ENCODE data around the gene GZMH.
"Not testable (repeated sequence)": the region's sequence is repeated elsewhere in the genome, so short reads cannot be mapped to it uniquely, and the experiment has no call there.

The GZMH gene, protein sequence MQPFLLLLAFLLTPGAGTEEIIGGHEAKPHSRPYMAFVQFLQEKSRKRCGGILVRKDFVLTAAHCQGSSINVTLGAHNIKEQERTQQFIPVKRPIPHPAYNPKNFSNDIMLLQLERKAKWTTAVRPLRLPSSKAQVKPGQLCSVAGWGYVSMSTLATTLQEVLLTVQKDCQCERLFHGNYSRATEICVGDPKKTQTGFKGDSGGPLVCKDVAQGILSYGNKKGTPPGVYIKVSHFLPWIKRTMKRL

DNA sequence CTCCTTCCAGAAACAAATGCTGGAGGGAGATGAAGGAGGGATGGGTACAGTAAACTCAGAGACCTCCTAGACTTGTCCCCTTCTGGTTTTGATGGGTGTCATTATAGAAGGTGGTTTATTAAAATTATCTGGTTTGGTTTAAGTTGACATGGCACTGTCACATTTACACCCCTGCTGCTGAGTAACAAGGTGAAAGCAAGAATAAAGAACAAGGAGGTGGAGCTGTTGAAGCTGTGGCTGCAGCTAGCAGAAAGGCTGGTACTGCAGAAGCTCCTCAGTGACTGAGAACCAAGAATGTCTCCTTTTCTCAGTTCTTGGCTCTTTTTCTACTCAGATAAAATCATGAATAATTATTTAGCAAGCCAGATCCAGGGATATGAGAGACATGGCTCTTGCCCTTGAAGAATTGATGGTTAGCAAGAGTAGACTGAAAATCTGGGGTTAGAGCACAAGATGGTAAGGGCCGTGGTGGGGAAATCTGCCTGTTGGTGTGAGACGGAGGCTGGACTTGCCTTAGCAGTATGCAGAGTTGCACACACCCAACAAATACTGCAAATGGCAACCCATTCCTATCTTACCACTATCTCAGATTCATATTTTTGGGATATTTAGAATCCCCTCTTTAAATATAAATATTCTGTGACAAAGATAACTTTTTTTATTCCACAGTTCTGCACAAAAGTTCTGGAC lies at the start of gene GZMH:
GZMH (minus strand) TSS at position 31 of the 690 bp plus-strand sequence. CDS start 72 bp downstream, outside the sequence.
- no peak for DNase-seq (ENCODE audit: low read depth)

DNA sequence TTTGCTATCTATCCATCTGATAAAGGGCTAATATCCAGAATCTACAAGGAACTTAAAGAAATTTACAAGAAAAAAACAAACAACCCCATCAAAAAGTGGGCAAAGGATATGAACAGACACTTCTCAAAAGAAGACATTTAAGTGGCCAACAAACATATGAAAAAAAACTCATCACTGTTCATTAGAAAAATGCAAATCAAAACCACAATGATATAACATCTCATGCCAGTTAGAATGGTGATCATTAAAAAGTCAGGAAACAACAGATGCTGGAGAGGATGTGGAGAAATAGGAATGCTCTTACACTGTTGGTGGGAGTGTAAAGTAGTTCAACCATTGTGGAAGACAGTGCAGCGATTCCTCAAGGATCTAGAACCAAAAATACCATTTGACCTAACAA lies 38.9 kb upstream of the GZMH start:
- not testable (repeated sequence) for DNase-seq (ENCODE audit: low read depth)

DNA sequence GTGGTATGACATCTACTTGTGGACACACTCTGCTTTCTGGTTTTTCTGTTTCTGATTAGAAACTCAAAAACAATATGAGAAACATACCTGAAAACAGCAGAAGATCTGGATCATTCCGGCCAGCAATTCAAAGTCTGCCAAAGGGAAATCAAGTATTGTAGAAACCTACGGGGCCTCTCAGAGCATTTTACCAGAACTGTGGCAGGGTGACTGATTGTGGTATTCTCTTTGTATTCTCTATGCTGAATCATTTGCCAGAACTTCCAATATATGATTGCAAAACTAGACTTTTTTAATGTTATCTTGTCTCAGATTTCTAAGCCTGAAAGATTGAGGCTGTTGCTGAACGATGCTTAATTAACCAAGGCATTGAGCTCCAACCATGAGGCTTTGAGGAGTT lies 30.4 kb upstream of the GZMH start:
- no peak for DNase-seq (ENCODE audit: low read depth)

DNA sequence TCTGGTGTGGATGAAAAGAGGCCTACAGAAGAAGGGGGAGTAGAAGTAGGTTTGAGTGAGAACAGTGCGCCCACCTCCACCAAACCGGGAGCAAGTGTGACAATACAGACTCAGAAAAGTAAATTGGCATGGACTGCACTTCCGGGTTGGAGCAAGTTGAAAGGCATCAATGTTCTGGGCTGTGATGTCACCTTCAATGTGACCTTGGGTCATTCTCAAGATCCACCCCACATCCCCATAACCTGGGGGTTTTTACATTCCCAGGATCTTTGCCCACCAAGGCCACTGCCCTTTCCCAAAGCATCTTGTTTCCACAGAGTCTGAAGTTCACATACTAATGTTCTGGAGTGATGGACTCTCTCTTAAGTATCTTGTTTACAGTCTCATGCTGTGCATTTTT lies 29.8 kb upstream of the GZMH start:
- no peak for DNase-seq (ENCODE audit: low read depth)

DNA sequence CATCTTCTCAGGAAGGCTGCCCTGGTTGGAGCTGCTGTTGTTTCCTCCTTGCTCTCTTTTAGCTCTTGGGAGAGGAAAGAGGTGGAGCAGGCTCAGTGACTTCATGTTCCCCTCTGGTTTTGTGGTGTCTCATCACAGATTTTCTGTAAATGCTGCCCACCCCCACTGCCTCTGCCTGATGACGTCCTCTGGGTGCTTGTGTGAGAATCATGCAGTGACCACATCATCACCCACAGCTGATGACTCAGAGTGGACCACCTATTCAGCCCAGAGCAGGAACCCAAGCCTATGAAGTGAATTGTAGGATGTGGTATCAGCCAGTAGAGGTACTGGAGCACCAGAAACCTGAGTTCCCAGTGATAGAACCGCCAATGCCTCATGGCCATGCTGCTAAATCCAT lies 24.7 kb upstream of the GZMH start, which contains the start of gene GZMB:
GZMB (minus strand) TSS at position 33 of the 400 bp plus-strand sequence; CDS start at position 3, 30 bp downstream.
- DNase-seq (ENCODE audit: low read depth): peak; percentile 38

DNA sequence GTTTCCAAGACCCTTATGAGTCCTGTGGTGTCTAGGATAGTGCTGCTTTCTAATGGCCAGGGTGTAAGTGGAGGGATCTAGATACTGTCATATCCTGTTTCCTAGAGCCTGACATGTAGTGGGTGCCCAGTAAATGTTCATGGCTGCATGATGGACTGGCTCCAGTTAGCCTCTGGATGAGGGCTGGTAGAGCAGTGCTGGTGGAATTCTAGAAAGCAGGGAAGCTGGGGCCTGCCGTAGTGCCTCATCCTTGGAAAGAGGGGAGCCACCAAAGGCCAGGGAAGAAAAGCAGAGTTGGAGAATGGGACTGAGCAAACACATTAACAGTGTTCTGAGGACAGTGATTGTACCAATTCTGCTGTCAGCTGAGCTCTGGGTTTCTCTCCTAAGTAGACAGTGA lies 23.9 kb upstream of the GZMH start:
- DNase-seq (ENCODE audit: low read depth): no peak

DNA sequence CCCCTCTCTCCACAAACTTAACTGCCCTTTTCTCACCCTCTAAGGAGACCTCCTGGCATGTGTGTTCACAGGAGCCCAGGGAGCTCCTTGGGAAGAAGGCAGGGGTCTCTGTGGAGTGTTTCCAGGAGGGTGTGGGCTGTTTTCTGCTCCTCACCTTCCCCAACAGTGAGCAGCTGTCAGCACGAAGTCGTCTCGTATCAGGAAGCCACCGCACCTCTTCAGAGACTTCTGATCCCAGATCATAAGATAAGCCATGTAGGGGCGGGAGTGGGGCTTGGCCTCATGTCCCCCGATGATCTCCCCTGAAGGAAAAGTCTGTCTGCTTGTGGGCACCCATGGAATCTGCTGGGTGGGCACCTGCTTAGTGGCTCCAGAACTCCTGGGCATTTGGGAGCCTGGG lies 23.3 kb upstream of the GZMH start:
- no peak for DNase-seq (ENCODE audit: low read depth)

DNA sequence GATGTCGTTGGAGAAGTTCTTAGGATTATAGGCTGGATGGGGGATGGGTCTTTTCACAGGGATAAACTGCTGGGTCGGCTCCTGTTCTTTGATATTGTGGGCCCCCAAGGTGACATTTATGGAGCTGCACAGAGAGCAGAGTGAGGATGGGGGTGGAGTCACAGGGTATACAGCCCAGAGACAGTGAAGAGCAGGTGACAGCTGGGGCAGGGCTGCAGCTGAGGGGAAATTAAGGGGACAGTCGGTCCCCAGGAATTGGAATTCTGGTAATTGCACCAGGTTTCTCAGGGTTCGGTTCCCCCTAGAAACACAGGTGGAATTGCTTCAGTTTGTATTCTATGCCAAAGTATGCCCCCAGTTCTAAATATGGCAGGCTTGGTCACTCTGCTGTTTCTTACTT lies 22.9 kb upstream of the GZMH start:
- no peak for DNase-seq (ENCODE audit: low read depth)

DNA sequence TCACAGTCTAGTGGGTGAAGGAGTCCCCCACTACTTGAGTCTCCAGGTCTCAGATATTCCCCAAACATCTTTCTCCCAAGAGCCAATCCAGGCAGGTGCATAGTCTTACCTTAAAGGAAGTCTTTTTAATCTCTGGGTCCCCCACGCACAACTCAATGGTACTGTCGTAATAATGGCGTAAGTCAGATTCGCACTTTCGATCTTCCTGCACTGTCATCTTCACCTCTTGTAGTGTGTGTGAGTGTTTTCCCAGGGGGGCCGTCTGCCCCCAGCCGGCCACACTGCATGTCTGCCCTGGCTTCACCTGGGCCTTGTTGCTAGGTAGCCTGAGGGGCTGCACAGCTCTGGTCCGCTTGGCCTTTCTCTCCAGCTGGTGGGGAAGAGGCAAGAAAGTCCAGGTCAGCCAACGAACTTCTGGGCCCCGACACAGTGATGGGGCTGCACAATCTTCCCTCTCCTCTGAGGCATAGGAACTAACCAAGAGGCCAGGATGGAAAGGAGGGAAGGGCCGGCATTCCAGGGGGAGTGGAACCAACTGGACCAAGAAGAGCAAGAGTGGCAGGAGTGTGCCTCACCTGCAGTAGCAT lies 22.4 kb upstream of the GZMH start:
- no peak for DNase-seq (ENCODE audit: low read depth)

DNA sequence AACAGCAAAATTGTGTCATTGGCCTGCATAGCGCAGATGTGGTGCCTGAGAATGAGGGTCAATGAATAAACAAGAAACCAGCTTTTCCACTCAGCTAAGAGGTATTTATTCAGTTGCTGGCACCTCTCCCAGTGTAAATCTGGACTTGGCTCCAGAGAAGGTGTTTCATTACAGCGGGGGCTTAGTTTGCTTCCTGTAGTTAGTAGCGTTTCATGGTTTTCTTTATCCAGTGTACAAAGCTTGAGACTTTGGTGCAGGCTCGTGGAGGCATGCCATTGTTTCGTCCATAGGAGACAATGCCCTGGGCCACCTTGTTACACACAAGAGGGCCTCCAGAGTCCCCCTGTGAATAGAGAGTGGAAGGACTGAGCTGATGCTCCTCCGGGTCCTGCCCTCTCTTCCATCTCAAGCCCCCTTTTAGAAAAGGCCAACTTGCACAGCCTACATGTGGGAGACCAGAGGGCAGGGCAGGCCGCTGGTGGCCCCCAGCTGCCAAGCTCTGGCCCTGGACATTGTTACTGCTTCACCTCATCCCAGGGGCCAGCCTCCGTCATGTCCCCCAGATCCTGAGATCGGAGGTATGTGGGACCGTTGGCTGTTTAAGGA lies 21.5 kb upstream of the GZMH start:
- no peak for DNase-seq (ENCODE audit: low read depth)

DNA sequence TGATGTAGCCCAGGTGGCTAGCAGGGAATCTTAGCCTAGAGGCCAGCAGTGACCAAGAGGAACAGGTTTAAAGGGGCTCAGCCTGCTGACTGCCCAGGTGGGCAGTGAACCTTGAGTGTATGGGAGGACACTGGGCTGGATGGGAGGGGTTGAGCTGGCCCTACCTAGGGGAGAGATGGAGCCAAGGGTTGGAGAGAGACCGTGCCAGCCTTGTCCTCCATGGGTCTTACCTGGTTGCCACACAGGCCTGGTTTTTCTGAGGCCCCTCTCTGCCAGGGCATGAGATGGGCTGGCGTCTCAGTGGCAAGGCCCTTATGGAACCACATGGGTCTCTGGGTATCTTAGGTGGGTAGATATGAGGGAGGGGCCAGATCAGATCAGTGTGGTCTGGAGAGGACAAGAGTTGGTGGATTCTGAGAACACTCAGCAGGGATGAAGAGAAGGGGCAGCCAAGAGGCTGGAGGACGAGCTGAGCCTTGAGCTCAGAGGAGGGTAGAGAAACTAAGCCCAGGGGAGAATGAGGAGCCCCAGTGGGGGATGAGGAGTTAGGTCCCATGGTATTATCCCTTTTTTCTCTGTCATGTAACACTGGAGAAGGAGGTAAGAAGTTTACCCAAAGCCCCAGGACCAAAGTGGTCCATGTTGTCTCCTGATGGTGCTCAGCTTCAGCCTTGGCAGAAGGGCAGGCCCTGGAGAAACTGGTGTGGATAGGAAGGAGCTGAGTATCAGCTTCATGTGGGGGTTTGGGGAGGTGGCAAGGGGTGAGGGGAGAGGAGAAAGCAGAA lies 20.8 kb upstream of the GZMH start:
- DNase-seq (ENCODE audit: low read depth): no peak

DNA sequence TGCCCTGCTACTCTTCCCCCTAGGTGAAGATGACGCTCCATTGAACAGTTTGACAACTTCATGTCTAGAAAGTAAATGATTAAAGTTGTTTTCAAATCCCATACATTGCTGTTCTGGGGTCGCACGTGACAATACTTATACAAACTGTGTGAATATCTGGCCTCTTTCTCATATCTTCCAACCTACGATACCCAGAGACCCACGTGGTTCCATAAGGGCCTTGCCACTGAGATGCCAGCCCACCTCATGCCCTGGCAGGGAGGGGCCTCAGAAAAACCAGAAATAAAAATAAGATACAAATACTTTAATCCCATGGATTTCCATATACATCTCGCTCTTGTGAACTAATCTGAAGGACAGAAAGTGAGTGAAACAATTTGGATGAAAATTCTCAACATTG lies 20.0 kb upstream of the GZMH start:
- DNase-seq (ENCODE audit: low read depth): no peak

DNA sequence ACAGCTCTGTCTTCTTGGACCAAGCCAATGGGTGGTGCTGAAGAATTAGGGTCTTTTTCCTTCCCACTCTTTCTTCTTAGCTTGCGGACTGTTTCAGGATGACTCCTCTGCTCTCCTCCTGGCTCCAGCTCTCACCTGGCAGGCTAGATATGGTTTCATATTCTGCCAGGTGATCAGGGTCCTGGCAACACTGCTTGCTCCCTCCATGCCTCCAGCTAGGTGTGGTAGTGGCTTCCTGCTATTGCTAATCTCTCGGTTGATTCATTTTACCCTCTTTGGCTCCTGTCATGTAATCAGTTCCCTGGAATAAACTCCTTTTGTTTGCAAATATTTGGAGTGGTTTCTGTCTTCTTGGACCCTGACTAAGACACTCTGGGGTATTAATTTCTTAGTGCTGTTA lies 4.3 kb upstream of the GZMH start:
- no peak for DNase-seq (ENCODE audit: low read depth)

DNA sequence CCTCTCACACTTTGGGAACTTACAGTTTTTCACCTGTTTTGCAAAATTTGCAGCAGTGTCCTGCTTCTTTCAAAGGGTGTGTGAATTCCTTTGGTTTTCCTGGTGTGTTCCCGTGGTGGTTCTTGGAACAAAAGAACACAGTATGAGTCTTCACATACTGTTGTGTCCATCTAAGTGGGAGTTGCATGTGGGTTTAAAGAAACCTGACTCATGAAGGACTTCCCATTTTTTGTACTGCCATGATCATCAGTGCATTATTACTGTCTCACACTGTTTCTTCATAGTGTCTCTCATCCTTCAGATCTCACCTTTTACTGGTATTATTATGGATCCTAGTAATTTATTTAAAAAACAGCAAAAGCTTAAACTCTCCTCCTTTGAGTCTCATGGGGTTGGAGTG lies 3.8 kb upstream of the GZMH start:
- DNase-seq (ENCODE audit: low read depth): no peak

DNA sequence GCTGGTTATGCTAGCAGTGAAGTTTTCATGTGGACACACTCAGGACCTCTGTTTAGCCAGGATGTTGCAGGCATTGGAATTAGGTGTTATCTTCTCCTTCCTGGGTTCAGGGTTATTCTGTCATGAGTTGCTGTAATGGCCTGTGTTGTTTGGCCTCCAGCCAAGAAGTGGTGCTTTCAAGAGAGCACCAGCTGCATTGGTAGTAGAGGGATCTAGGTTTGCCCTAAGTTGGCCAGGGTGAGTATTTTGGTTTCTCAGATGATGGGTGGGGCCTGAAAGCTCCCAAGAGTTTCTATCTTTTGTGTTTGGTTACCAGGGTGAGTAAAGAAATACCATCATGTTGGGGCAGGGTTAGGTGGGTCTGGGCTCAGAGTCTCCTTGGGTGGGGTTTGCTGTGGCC lies 2.7 kb upstream of the GZMH start:
- no peak for DNase-seq (ENCODE audit: low read depth)

DNA sequence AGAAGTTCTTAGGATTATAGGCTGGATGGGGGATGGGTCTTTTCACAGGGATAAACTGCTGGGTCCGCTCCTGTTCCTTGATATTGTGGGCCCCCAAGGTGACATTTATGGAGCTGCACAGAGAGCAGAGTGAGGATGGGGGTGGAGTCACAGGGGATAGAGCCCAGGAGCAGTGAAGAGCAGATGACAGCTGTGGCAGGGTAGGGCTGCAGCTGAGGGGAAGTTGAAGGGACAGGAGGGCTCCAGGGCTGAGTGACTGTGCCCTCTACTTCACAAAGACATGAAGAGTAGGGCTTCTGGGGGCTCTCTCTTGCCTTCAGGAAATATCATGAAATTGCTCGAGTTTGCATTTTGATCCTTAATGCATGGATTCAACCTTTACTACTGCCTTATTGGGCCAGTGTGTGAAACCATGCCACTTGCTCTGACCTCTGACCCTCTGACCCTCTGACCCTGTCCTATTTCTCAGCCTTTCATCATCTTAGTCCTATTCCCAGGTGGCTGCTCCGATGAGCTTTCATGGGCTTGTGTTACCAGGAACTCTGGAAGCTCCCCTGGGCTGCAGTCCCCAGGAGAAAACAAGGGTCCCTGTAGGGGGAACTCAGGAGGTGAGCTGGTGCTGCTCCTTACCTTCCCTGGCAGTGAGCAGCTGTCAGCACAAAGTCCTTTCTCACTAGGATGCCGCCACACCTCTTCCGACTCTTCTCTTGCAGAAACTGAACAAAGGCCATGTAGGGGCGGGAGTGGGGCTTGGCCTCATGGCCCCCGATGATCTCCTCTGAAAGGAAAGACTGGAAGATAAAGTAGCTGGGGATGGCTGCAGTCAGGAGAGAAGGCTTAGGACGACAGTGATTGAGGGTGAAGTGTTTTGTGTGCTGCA lies 1.6 kb downstream of the GZMH start:
- no peak for DNase-seq (ENCODE audit: low read depth)

DNA sequence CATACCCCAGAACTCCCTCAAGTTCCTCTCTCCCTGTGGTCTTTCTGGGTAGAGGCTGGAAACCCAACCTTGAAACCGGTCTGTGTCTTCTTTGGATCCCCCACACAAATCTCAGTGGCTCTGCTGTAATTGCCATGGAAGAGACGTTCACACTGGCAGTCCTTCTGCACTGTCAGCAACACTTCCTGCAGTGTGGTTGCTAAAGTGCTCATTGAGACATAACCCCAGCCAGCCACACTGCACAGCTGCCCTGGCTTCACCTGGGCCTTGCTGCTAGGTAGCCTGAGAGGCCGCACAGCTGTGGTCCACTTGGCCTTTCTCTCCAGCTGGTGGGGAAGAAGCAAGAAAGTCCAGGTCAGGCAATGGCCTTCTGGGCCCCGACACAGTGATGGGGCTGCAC lies 2.4 kb downstream of the GZMH start:
- DNase-seq (ENCODE audit: low read depth): no peak

DNA sequence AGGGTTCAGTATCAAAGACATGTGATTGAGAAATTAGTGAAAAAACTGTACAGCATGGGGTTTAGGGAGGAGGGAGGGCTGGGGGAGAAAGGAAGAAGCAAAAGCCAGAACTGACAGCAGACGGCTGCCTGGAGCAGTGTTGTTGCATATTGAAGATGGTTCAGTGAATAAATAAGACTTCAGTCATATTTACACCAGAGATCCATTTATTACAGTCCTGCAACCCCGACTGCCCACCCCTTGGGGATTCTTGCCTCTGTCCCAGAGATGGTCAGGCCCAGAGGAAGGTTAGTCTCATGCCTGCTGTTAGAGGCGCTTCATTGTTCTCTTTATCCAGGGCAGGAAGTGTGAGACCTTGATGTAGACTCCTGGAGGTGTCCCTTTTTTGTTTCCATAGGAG lies 3.2 kb downstream of the GZMH start:
- no peak for DNase-seq (ENCODE audit: low read depth)

DNA sequence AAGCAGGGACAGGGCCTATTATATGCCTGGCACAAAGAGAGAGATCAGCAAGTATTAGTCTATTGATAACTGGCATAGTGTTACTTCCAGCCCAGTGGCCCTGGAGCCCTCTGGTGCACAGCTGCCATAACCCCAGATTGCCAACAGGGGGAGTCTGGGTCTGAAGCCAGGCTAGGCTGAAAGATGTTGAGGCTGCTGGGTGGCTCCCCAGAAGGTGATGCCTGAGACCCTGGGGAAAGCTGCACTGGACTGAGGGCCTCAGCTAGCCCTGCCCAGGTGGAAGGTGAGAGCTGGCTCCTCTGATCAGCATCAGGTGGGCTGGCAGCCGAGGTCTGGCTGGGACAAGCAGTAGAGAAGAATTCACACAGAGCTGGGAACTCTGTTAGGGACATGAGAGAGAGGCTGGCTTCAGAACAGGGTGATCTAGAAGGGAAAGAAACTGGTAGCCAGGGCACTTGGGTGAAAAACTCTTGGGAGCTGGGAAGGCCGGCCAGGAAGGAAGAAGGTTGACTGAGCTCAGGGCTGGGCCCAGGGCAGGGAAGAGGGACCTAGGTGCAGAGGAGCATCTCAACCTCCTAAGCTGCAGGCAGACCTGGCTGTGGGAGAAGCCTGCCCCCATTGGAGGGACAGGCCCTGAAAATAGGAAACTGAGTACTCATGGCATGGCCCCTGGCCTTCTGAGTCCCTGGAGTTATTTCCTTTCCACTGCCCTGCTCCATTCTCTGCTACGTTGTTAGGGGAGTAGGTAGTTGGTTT lies 3.9 kb downstream of the GZMH start:
- DNase-seq (ENCODE audit: low read depth): peak; percentile 32

DNA sequence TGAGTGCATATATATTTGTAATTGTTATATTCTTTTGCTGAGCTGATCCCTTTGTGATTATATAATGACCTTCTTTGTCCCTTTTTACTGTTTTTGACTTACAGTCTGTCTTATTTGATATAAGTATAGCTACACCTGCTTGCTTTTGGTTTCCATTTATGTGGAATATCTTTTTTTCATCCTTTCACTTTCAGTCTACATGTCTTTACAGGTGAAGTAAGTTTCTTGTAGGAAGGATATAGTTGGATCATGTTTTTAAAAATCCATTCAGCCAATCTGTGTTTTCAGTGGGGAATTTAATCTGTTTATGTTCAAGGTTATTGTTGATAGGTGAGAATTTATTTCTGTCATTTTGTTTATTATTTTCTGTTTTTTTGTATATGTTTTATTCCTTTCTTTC lies 12.1 kb downstream of the GZMH start:
- no peak for DNase-seq (ENCODE audit: low read depth)

Measured in stimulated activated CD8-positive, alpha-beta memory T cell treated with anti-CD3 and anti-CD28 coated beads, Interleukin-15, amount 100 ng/mL, for 1 hour (primary cell).